H7 (cell line): ENCODE measurements around the gene KCNS3. TPM values are rescaled to one million over a fixed set of nuclear protein-coding genes. Genes with fewer than 3 reads are reported as not detected.

Source experiments
- DNase-seq: peaks from one replicate; pipeline ENCODE4 v3.0.0; 2012
- H3K27me3 ChIP-seq: 2 replicates; pipeline ENCODE4 v1.6.0; 2011; ENCODE audit warnings: mild to moderate bottlenecking, low read length; ENCODE audit not compliant: control insufficient read depth, insufficient read depth
- H3K36me3 ChIP-seq: replicated peaks from 2 replicates; pipeline ENCODE4 v1.5.1; 2011; ENCODE audit warnings: low read length; ENCODE audit not compliant: control insufficient read depth, insufficient read depth
- H3K4me3 ChIP-seq: 2 replicates; pipeline ENCODE4 v1.5.1; 2011; ENCODE audit warnings: low read depth, mild to moderate bottlenecking, control low read depth, low read length, moderate library complexity; ENCODE audit not compliant: insufficient read depth
- total RNA-seq: library from RNA; depleted of rRNA; stranded (reverse); fragments of >200 nt; shearing (Covaris generic); gene quantifications from 2 replicates; pipeline ENCODE4 v1.2.3, GENCODE V29; 2014

KCNS3 gene
- total RNA-seq, 1 experiment from 2014 or later = 26.2 TPM

DNA sequence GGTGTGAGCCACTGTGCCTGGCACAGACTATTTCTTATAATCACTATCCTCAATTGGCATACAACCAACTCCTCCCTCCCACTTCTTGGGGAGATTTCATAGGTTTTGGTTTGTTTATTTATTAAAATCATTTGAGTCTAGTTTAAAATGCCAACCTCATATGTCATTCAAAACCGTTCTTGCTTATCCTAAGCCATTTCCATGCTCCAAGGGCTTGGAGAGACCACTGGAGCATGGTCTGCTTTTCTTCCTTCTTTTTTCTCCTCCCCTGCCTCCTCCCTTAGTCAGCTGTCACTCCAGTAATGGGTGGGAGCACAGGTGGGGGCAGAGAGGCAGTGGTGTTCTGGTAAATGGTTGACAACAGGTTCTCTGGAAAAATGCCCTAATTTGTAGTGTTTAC, 20.4 kb upstream of the KCNS3 start:
- Histone ChIP-seq H3K36me3 (no peaks in the 10 kb centered on the region), H3K27me3 (no peaks in the 10 kb centered on the region), H3K4me3 (no peak overlapping the region)
- no peak for DNase-seq

DNA sequence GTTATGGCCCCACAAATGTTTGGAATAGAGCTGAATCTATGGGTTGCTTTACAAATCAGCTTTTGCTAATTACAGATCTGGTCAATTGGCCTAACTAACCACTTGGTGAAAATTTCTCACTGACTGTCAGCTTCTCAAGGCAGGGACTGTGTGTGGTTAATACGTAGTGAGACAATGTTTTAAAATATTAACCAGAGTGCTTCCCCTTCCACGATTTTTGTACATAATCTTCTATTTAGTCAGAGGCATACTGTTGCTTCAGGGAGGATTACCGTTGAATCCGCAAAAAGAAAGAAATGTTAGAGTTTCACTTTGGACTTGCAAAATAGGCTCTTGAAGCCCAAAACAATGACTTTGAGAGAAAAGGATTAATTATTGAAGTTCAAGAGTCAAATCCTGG, 14.9 kb upstream of the KCNS3 start:
- no peaks in the 10 kb centered on the region for H3K36me3 ChIP-seq
- DNase-seq = no peak
- no peaks in the 10 kb centered on the region for H3K27me3 ChIP-seq
- no peak overlapping the region for H3K4me3 ChIP-seq

DNA sequence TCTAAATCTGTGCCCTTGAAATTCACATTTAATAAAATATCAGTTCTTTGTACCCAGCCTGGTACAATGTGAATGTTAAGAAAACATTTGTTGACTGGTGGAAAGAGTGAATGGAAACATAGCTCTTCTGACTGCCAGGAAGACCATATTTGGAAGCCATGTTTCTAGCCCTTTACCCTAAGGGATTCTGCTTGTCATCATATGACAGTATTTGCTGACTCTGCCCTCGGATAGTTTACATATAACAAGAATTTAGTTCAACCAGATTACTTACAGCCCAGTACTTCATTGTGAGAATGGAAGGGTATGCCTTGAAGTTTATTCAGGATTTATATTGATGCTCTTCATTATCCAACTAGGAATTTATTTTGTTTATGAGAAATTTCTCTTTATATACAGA, 13.8 kb upstream of the KCNS3 start:
- H3K4me3 ChIP-seq = no peak overlapping the region
- no peaks in the 10 kb centered on the region for H3K27me3 ChIP-seq
- H3K36me3 ChIP-seq = no peaks in the 10 kb centered on the region
- no peak for DNase-seq

DNA sequence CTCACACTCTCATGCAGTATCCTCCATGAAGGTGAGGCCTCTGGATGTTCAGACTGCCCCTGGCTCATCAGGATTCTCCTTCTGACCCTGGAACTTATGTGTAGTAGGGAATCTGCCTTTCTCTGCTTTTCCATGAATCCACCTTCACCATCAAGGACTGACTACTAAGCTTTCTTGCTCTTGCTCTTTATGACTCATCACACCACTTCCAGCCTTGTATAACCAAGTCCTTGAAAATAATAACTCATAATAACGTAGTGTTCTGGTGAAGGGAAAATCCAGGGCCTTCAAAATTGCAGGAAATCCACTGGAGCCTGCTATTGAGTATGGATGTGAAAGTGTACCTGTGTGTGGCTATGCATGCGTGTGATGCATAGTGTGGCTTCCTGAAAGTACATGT, 11.3 kb upstream of the KCNS3 start:
- Histone ChIP-seq H3K27me3 (no peaks in the 10 kb centered on the region), H3K36me3 (no peaks in the 10 kb centered on the region), H3K4me3 (no peak overlapping the region)
- DNase-seq = no peak

DNA sequence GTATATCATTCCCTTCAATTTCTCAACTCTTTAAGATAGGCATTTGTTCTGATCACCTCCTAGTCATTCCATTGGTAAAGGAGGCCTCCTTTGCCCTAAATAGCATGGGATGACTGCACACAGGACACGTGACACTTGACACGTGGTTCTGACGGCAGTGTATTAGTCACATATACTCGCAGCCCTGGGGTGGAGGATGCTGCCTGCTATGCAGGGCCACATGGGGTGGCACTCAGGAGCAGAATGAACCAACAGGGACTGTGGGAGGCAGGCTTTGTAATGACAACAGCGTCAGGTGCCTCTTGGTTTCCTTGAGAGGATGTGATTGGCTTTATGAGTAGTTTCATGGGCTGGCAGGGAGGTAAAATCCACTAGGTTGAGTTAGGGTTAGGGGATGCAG, 9.3 kb upstream of the KCNS3 start:
- Histone ChIP-seq H3K27me3 (no peaks in the 10 kb centered on the region), H3K36me3 (no peaks in the 10 kb centered on the region), H3K4me3 (no peak overlapping the region)
- DNase-seq = no peak

DNA sequence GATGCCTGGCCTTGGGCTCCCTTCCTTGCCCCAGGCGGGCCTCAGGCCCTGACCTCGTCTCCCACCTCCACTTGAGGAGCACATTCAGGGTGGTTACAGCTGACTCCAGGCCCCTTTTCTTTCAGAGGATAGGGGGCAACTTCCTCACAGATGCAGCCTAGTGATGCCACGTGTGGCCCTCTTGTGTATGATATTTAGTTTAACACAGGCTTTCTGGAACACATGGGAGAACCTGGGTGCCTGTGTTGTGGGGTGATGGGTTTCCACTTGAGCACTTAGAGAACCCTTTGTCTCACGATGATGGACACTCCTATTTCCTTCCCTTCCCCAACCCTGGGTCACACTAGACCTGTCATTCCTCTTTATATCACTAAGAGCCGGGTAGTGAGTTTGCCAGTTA, 6.8 kb upstream of the KCNS3 start:
- H3K36me3 ChIP-seq = no peaks in the 10 kb centered on the region
- DNase-seq = no peak
- H3K27me3 ChIP-seq = peaks cover 13% of the 10 kb centered on the region; the same call in 1 of the 2 replicates
- no peak overlapping the region for H3K4me3 ChIP-seq

DNA sequence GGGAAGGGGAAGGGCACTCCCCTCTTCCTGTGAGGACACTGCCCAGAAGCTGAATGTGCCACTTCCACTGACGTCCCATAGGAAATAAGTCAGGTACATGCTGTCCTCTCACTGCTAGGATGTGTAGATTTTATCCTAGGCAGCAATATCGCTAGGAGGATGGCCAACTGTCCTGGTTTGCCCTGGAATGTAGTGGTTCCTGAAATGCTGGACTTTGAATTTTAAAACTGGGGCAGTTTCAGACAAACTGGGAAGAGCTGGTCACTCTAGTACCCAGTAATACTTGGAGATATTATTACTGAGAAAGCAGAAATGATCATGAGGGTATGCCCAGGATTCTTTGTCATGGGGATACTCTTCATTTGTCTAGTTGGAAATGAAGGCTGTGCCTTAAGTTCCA, 5.4 kb upstream of the KCNS3 start:
- Histone ChIP-seq H3K36me3 (no peaks in the 10 kb centered on the region), H3K27me3 (peaks cover 27% of the 10 kb centered on the region), H3K4me3 (no peak overlapping the region)
- DNase-seq = no peak

DNA sequence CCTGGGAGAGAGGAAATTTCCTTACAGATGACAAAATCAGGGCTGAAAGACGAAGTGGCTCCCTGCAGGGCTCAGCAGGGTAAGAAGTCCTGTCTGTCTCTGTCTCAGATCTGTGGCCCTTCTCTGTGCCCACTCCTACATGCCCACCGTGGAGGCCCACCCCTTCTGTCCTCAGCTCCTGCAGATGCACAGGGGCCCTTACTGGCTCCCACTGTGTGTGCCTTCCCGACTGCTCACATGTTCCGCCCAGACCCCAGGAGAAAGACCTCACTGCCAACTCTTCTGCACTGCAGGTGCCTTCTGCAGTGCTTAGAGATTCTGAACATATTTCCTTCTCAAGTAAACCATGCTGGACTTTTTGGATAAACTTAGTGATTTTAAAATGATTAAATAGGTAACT, 1.9 kb upstream of the KCNS3 start:
- DNase-seq = no peak
- no peaks in the 10 kb centered on the region for H3K36me3 ChIP-seq
- peaks cover 27% of the 10 kb centered on the region for H3K27me3 ChIP-seq
- no peak overlapping the region for H3K4me3 ChIP-seq

DNA sequence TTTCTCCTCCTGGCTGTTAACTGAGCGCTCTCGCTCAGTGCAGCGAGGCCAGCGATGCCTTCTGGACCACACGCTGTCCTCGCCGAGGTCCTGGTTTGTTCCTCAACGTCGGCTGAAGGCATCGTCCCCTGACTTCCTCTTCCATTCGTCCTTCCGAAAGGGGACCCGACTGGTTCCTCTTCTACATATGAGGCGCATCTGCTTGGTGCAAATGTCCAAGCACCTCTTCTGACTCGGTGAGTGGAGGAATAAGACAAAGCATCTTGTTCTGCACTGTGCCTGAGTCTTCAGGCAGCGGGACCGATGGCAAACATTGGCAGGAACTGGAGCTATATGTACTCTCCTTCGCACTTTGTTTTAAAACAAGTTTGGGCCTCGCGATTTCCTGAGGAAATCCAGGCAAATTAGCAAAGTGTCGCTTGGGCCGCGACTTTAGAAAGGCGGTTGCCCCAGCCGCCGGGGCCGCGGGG, 621 bp upstream of the KCNS3 start:
- Histone ChIP-seq H3K36me3 (no peaks in the 10 kb centered on the region), H3K27me3 (peaks cover 27% of the 10 kb centered on the region), H3K4me3 (peak overlapping the region; percentile 56)
- peak; percentile 67 for DNase-seq

DNA sequence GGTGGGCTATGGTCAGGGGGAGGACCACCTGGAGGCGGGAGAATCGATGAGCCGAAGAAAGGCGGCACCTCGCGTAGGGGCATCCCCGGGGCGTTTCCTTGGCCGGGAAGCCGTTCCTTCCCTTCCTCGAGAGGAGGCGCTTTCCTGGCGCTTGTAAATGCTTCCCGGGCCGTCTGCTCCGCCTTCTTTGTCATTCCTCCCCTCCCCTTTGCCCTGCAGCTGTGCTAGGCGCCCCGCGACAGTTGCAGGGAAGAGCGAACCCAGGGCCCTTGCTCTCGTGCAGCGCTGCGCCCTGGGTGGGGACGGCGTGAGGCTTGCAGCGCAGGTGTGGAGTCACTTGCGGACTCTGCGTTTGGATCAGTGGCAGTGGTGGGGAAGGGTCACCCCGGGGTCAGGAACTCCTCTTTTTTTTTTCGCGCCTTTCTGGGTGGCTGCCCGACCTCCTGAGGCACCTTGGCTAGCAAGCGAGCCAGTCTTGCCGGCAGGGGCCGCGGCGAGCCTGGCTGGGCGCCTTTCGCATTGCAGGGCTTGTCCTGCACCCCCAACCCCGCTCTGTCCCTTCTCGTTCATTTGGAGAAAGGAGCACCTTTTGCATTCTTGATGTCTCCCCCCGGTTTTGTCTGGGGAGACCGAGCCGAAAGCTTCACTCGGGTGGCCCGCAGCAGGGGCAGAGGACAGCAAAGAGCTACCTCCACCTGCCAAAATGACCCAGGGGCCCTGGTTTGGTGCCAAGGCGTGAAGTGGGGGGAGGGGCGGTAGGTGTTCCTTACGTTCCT, 858 bp downstream of the KCNS3 start:
- no peaks in the 10 kb centered on the region; the same call in 1 of the 2 replicates for H3K36me3 ChIP-seq
- H3K27me3 ChIP-seq = peaks cover 27% of the 10 kb centered on the region
- peak overlapping the region; percentile 94 for H3K4me3 ChIP-seq
- peak; percentile 92 for DNase-seq

DNA sequence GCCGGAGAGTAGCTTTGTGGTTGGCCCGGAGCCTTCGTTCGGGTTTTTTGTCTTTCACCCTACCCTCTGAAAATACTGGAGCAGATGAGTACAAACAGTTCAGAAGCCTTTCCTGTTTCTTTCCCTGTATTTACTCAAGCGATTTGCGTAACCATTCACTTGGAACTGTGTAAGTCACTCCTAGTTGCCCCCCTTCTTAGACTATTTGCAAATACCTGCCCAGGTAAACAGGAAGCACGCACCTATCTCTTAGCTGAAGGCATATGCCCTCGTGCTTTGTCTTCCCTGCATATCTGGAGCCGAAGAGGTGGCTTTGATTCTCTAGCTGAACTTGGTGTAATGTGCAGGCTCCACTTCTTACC, 1.4 kb downstream of the KCNS3 start:
- peak overlapping the region; percentile 94 for H3K4me3 ChIP-seq
- no peak for DNase-seq
- peaks cover 27% of the 10 kb centered on the region for H3K27me3 ChIP-seq
- no peaks in the 10 kb centered on the region; the same call in 1 of the 2 replicates for H3K36me3 ChIP-seq

DNA sequence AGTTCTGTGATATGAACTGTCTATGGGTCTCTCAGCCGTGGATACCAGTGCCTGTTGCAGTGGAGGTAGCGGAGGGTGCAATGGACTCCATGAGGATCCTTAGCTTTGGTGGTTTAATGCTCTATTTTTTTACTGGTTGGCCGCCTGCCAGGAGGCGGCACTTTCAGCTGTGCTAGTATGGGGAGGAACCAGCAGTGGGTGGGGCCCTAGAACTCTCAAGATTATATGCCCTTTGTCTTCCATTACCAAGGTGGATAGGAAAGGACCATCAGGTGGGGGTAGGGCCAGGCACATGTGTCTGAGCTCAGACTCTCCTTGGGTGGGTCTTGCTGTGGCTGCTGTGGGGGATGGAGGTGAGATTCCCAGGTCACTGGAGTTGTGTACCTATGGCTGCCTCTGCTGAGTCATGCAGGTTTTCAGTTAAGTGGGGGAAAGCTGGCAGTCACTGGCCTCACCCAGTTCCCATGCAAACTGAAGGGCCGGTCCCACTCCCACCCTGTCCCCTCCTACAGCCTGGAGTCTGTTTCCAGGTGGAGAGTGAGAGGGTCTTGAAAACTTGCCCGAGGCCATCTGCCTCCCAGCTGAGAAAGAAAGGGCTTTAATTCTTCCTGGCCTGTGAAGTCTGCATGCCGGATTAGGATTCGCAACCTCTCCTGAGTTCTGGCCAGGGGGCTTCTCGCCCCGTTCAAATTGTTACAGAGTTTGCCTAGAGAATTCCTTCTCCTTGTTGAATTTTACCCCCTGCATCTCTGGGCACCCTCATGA, 14.5 kb downstream of the KCNS3 start:
- Histone ChIP-seq H3K27me3 (no peaks in the 10 kb centered on the region), H3K36me3 (no peaks in the 10 kb centered on the region), H3K4me3 (no peak overlapping the region; the same call in 1 of the 2 replicates)
- no peak for DNase-seq

DNA sequence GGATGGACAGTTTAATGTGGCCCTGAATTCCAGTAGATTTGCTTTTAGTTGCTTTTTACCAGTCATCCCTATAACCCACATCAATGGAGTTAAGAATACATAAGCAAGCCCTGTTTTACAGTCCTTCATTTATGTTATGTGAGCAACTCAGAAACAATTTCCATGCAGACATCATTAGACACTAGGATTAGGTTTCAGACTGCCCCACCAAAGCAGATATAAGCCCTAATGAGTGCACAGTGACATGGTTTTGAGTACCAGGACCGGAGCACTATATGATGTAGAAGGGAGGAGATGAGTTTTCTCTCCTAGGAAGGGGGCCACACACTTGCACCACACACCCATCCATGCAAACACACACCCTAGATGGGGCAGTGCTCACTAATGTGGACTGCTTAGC, 15.5 kb downstream of the KCNS3 start:
- DNase-seq = no peak
- no peak overlapping the region for H3K4me3 ChIP-seq
- H3K36me3 ChIP-seq = no peaks in the 10 kb centered on the region
- no peaks in the 10 kb centered on the region for H3K27me3 ChIP-seq

DNA sequence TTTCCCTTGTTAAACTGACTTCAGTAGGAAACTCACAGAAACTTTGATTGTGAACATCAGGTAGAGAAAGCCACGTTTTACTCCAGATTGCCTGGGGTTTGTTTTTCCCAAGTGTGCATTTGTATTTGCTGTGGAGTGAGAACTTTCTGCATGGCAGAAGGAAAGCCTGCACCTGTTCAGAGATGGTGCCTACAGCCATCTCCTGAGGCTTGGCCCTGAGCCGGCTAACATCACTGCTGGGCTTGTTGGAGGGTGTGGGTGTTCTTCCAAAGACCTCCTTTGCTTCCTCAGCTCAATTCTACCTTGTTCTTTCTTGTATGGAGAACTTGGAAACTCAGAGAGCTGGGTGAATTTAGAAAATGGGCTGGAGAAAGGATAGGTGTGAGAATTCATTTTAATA, 16.1 kb downstream of the KCNS3 start:
- DNase-seq = no peak

DNA sequence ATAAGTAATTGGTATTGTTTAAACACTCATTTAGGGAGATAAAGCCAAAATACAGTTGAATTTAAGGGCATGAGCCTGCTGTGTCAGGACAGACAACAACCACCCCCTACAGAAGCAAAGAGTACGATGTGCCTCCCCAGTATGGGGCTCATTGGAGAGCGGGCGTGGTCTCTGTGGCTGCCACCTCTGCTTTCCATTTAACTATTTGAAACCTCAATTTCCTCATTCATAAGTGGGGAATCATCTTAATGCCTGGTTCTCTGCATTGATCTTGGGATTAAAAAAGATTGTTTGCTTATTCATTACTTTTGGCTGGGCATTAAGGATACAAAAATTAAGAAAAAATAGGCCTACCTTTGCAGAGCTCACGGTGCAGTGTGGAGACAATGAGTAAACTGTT, 21.4 kb downstream of the KCNS3 start:
- H3K36me3 ChIP-seq = no peaks in the 10 kb centered on the region
- DNase-seq = no peak
- H3K27me3 ChIP-seq = no peaks in the 10 kb centered on the region
- H3K4me3 ChIP-seq = no peak overlapping the region

More for the DNA sequence above, 16.1 kb downstream of the KCNS3 start:
- Histone ChIP-seq H3K4me3 (no peak overlapping the region), H3K36me3 (no peaks in the 10 kb centered on the region), H3K27me3 (no peaks in the 10 kb centered on the region)
